ENCODE data around the gene DGLUCY.
"Not testable (repeated sequence)": the region's sequence is repeated elsewhere in the genome, so short reads cannot be mapped to it uniquely, and the experiment has no call there.

The DGLUCY gene

DNA sequence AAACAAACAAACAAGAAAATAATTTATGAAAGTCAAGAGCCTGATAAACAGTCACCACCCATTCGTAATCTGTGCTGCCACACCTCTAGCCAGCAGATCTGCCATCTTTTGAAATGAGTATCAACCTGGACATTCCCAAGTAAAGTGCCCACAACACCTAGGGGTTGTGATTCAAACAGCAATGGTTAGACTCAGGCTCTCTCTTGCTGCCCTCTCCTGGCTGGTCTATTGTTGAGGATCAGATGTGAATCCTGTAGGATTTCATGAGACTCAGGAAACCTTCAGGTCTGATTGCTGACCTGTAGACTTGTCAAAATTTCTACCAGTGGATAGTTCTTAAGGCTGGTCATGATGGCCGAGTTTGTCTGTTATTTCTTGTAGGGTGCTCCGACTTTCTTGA, 26.8 kb downstream of the DGLUCY start:
- DNase-seq (ENCODE audit: low spot score): peak; percentile 43

DNA sequence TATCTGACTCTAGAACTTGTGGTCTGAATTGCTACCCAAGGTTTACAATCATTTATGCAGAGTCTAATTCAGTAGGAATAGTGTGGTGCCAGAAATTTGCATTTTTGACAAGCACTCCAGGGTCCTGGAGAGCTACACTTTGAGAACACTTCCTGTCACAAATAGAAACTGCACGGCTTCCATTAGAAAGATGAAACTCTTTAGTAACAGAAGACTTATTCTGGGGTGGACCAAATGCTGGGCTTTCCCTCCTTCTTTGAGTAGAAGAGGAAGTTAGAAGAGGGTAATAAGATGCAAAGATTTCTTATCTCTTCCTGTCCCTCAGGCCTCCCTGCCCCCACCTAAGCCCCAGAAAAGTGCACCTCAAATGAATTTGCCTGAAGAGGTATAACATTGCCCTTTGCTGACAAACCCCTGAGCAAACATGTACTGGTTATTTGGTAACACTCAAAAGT, 28.4 kb downstream of the DGLUCY start:
- no peak for DNase-seq (ENCODE audit: low spot score)

DNA sequence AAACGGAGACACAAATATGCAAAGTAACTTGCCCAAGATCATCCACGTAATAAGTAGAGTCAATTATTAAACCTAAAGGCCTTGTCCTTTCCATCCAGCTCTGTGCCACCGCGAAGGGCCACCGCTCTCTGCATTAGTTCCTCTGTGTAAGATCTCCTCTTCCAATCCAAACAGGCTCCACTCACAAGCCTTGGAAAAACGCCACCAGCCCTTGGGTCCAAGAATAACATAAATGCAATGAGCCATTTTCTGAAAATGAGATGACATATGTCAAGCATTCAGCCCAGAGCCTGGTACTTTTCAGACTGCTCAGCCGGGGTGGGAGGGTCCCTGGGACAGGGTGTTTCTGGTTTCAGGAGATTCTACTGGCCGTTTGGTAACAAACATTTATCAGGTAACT, 30.0 kb downstream of the DGLUCY start:
- no peak for DNase-seq (ENCODE audit: low spot score)

DNA sequence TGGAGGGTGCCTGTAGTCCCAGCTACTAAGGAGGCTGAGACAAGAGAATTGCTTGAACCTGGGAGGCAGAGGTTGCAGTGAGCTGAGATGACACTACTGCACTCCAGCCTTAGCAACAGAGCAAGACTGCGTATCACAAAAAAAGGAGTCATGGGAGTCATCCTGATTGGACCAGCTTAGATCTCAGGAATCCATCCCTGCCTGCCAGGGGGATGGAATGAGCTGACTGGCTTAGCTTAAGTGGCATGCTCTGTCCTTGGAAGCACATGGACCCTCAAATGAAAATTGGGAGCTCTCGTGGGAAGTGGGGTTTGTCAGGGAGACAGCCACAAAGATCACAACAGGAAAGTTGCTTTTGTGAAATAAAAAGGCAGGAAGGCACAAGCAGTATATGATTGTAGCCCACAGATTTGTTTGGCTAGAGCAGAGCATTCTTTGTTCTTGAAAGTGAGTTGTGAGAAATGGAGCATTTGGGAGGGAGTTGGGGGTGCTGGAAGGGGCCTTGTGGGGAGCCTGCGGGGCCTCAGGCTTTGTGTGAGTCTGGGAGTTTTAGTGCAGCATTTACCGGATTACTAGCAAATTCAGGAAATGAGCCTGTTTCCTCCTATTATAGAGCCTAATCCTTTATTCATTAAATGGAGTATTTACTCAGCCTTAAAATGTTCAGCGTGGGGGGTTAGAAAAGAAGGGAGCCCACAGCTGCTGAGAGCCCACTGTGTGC, 30.7 kb downstream of the DGLUCY start:
- DNase-seq (ENCODE audit: low spot score): peak; percentile 18

DNA sequence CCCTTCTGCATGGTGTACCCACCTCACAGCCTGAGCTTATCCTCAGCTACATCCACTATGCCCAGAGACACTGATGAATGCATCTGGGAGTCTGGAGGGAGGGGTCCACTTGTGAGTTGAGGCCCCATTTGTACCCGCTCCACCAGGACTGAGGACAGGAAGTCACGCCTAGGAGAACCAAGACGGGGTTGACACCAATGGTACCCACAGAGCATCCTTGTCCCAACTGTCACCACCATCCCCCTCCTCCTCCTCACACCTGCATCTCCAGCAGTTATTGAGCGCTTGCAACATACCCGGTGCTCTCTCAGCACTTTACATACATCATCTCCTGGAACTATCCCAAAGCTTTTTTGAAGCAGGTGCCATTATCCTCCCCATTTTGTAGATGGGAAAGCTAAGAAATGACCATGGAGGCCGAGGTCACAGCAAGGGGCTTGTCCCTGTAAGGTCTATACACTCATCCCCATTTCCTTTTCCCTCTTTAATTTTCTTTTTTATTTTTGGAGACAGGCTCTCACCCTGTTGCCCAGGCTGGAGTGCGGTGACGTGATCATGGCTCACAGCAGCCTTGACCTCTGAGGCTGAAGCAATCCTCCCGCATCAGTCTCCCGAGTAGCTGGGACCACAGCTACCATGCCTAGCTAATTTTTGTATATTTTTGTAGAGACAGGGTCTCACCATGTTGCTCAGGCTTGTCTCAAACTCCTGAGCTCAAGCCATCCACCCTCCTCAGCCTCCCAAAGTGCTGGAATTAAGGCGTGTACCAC, 31.7 kb downstream of the DGLUCY start:
- no peak for DNase-seq (ENCODE audit: low spot score)

DNA sequence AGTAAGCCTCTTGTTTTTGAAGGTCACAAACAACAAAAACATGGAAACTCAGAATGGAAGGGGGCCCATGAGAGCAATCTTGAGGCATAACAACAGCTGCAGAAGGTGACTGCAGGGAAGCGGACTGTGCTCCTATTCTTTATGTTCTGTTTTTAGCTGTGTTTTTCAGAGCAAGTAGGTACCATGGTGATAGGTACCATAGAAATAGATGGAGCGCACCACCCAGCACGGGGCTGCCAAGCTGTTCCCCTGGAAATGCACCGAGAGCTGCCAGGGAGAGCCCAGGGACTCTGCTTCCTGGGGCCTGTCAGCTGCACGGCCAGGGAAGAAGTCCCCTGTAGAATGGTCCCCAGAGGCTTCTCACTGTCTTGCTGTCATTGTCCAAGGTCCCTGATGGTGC, 32.8 kb downstream of the DGLUCY start:
- no peak for DNase-seq (ENCODE audit: low spot score)

- DNase-seq (ENCODE audit: low spot score): peak; percentile 28
Observed at GRCh38 chr14:91149462-91149861, 35.6 kb downstream of the DGLUCY start.

GRCh38 chr14:91152499-91152898, 38.6 kb downstream of the DGLUCY start:
- DNase-seq (ENCODE audit: low spot score): no peak

- no peak for DNase-seq (ENCODE audit: low spot score)
Observed at GRCh38 chr14:91153360-91153759, 39.5 kb downstream of the DGLUCY start.

DNA sequence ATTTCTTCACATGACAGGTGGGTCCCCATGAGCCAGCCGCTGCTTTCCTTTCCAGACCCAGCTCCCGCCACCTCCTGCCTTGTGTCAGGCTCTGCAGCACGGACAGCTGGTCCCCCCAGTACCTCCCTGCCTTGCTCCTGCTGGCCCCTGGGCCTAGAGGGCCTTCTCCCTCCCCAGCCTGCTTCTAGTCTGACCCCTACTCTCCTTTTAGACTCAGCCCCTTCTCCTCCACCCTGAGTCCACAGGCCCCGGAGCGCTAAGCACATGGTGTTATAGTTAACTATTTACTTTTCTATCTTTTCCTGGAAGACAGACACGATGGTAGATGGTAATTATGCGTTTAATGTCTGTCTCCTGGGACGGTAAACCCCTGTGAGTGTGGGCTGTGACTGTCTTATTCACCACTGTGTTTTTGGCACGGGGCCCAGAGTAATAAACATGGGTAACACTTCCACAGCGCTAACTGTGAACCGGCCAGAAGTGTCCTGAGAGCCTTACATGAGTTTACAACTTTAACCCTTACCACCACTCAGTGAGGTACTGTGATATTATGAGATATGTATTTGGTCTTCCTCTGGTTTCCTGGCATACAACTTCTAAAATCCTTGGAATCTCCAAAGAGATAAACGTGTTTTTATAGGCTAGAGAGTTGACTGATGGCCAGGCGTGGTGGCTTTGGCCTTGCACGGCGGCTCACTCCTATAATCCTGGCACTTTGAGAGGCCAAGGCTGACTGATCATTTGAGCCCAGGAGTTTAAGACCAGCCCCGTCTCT, 41.2 kb downstream of the DGLUCY start:
- peak; percentile 15 for DNase-seq (ENCODE audit: low spot score)

DNA sequence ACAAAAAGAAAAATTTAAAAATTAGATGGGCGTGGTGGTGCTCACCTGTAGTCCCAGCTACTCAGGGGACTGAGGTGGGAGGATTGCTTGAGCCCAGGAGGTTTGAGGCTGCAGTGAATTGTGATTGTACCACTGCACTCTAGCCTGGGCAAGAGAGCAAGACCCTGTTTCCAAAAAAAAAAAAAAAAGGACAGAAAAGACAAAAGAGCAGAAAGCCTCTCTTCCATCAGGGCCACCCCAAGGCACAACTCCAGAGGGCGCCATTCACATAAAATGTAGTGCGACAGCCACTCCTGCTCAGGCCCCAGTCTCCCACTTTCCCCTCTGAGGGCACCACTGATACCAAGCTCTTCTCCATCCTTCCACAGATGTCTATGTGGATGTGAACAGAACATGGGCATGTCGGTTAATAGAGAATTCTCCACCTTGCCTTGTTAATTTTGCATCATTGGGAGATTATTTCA, 41.8 kb downstream of the DGLUCY start:
- DNase-seq (ENCODE audit: low spot score): no peak

DNA sequence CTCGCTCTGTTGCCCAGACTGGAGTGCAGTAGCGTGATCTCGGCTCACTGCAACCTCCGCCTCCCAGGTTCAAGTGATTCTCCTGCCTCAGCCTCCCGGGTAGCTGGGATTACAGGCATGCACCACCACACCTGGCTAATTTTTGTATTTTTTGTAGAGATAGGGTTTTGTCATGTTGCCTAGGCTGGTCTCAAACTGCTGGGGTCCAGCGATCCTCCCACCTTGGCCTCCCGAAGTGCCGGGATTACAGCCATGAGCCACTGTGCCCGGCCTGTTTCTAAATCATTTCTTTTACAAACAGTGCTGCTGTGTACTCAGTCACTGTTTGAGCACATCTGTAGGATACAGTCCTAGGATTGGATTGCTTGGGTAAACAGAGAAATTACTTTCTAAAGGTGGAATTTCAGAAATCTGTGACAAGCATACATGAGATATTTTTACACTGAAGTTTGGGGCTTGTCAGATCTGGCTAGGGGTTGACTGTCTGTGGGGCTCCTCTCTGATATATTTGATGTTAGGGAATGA, 42.3 kb downstream of the DGLUCY start:
- not testable (repeated sequence) for DNase-seq (ENCODE audit: low spot score)

DNA sequence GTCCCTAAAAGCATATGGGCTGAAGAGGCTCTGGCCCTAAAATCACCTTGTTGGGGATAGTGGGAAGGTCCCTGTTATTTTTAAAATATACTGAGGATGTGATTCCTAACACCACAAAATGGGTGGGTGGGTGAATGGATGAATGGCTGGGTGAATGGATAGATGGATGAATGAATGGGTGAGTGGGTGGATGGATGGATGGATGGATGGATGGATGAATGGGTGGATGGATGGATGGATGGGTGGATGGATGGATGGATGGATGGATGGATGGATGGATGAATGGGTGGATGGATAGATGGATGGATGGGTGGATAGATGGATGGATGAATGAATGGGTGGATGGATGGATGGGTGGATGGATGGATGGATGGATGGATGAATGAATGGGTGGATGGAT, 43.0 kb downstream of the DGLUCY start:
- not testable (repeated sequence) for DNase-seq (ENCODE audit: low spot score)

GRCh38 chr14:91158091-91158790, 44.4 kb downstream of the DGLUCY start:
- no peak for DNase-seq (ENCODE audit: low spot score)

- no peak for DNase-seq (ENCODE audit: low spot score)
Observed at GRCh38 chr14:91159182-91159581, 45.3 kb downstream of the DGLUCY start.

DNA sequence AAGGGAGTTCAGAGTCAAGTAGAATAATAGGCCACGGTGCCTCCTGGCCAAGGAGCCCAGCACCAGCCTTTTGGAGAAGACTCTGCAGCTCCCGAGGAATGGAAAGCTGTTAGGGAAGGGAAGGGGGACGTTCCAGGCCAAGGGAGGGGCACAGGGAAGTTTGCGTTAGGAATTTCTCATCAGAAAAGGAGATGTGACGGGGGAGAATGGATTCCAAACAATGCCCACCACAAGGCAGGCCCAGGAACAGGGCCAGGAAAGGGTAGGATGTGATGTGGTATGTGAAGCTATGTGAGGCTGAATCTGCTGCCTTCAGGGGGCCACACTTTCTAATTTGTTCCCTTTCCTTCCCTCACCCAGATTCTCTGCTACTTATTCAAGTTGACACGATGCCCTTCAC, 46.0 kb downstream of the DGLUCY start:
- DNase-seq (ENCODE audit: low spot score): no peak

DNA sequence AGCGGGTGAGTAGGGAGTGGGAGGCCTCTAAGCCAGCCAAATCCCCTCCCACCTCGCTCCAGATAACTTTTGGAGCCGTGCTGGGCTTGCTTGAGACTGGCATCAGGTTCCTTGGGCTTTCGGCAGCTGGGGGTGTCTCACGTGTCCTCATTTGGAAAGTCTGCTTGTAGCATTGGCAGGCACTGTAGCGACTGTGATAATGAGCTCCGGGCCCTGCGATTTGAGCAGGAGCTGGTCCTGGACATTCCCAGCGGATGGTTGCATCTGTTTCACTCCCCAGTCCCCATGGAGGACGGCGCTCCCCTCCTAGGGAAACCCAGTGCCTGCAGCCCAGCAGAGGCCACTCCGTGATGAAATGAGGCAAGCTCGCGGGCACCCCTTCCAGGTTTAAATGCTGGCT, 49.4 kb downstream of the DGLUCY start:
- DNase-seq (ENCODE audit: low spot score): no peak

GRCh38 chr14:91164676-91165075, 50.8 kb downstream of the DGLUCY start:
- DNase-seq (ENCODE audit: low spot score): no peak

- no peak for DNase-seq (ENCODE audit: low spot score)
Observed at GRCh38 chr14:91167380-91167770, 53.5 kb downstream of the DGLUCY start.

GRCh38 chr14:91169951-91170350, 56.1 kb downstream of the DGLUCY start:
- DNase-seq (ENCODE audit: low spot score): no peak

DNA sequence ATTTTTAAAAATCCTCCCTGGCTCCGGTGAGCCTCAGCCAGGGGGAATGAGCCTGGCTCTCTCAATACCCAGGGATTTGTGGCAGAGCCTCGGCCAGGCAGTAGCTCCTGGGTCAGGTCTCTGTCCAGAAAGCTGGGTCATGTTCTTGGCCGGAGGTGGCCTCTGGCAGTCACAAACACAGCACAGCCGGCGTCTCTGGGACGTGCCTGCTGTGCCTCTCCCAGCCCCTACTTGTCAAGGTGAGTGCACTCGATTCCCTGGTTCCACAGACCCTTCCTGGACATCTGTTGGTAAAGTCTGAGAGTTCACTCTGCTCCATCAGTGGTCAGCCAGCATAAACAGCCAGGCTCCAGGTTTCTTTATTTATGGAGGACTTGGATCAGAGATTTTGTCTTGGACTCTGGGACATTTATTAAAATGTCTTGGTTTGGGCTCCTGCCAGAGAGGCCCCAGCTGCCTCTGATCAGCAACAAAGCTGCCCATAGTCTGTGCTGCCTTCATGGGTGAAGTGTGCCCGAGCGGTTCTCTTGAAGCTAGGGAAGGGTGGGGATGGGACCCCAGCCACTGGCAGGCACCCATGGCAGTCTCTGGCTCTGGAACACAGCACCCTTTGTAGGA, 56.7 kb downstream of the DGLUCY start:
- no peak for DNase-seq (ENCODE audit: low spot score)

Measured in RKO (cell line).